Thyroid gland (tissue), 4 donors: ENCODE measurements around the gene TMPRSS7. TPM values are rescaled to one million over a fixed set of nuclear protein-coding genes. Genes with fewer than 3 reads are reported as not detected.

ENCODE experiments used
- DNase-seq, 2 donors: peaks; one replicate each; pipeline ENCODE4 v3.0.0-alpha.2; 2019
- H3K27ac ChIP-seq, 3 donors: fragments of 200-600 bp; sonication (generic); 1 replicate in 2 of 3; 2 replicates in 1 of 3; pipeline ENCODE4 v1.5.1; 2016 to 2019; ENCODE audit warnings: mild to moderate bottlenecking in 1 of 3, moderate library complexity in 1 of 3
- H3K27me3 ChIP-seq: fragments of 200-600 bp; sonication (generic); one replicate; pipeline ENCODE4 v1.5.1; 2019
- H3K36me3 ChIP-seq, 2 donors: fragments of 200-600 bp; sonication (generic); one replicate each; pipeline ENCODE4 v1.5.1; 2016 to 2019
- H3K4me1 ChIP-seq, 2 donors: fragments of 200-600 bp; sonication (generic); one replicate each; pipeline ENCODE4 v1.5.1; 2017 to 2019
- H3K4me3 ChIP-seq, 3 donors: fragments of 200-600 bp; sonication (generic); replicated peaks in 1 of 3; 1 replicate in 2 of 3; 2 replicates in 1 of 3; pipeline ENCODE4 v1.5.1; 2016; ENCODE audit warnings: mild to moderate bottlenecking in 1 of 3
- H3K9me3 ChIP-seq: fragments of 200-600 bp; sonication (generic); one replicate; pipeline ENCODE4 v1.5.1; 2017
- POLR2A ChIP-seq, 2 donors: fragments of 450-650 bp; IDR thresholded peaks; one replicate each; pipeline ENCODE4 v1.6.1; 2017; ENCODE audit warnings: antibody characterized with exemption in 2 of 2, mild to moderate bottlenecking in 2 of 2, moderate library complexity in 1 of 2
- WGBS, 2 donors: methylation state at CpG; one replicate each; pipeline ENCODE4 v1.1.5; 2017; 5-methylcytosine and 5-hydroxymethylcytosine counted together
- intact Hi-C: fragments of 100-400 bp; cut with DNase I; formaldehyde crosslinking; loops from one replicate; pipeline ENCODE4 v1.15.1; 2023
- total RNA-seq, 4 donors: library from RNA; depleted of rRNA; stranded (reverse); fragments of >200 nt; gene quantifications; one replicate each; pipeline ENCODE4 v1.2.3, GENCODE V29; 2016
- TF ChIP-seq, protein P1 (sequence below), 6 experiments: fragments of 200-600 bp in 3 of 6; fragments of 450-650 bp in 3 of 6; sonication (generic) in 3 of 6; IDR thresholded peaks; one replicate each; pipeline ENCODE4 v1.5.1; 2016 to 2019; ENCODE audit warnings: antibody characterized with exemption in 6 of 6, mild to moderate bottlenecking in 2 of 6, inconsistent platforms in 1 of 6, moderate library complexity in 1 of 6

The TMPRSS7 gene
- total RNA-seq, 4 donors from 2014 or later = 0.11 TPM; not detected in 3

DNA sequence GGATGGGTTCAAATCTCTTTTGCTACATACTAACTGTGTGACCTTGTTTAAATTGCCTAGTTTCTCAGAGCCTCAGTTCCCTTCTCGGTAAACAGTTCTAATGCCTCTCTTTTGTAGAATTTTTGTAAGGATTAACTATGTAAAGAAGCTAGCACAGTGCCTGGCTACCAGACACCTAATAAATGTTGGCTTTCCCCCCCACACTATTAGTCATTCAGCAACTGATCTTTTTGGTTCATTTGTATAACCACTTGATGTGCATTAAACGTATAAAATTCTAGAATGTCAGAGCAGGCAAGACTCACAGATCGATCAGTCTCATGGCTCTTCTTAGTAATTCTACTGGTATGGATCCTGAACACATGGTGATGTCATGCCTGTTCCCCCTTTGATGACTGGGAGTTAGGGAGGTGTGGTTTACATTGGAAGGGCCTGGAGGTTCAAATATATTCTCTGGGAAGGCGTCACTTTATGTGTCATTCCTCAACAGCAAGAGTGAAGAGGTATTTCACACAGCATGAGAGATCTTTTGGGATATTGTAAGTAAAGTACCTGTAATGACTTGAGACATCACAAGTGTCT lies 29.4 kb upstream of the TMPRSS7 start:
- TF ChIP-seq, protein P1, sequence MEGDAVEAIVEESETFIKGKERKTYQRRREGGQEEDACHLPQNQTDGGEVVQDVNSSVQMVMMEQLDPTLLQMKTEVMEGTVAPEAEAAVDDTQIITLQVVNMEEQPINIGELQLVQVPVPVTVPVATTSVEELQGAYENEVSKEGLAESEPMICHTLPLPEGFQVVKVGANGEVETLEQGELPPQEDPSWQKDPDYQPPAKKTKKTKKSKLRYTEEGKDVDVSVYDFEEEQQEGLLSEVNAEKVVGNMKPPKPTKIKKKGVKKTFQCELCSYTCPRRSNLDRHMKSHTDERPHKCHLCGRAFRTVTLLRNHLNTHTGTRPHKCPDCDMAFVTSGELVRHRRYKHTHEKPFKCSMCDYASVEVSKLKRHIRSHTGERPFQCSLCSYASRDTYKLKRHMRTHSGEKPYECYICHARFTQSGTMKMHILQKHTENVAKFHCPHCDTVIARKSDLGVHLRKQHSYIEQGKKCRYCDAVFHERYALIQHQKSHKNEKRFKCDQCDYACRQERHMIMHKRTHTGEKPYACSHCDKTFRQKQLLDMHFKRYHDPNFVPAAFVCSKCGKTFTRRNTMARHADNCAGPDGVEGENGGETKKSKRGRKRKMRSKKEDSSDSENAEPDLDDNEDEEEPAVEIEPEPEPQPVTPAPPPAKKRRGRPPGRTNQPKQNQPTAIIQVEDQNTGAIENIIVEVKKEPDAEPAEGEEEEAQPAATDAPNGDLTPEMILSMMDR (IDR thresholded peaks at IDR 0.05) = no peak
- no peak for TF ChIP-seq POLR2A (IDR thresholded peaks at IDR 0.05)
- intact Hi-C loops = no loop called here
- 74 to 82% methylated on average over 4 of the region's 4 CpGs for WGBS, 2 donors
- DNase-seq = no peak
- H3K27ac ChIP-seq = no peak overlapping the region
- H3K9me3 ChIP-seq = no peaks in the 10 kb centered on the region
- no peaks in the 10 kb centered on the region for H3K36me3 ChIP-seq
- H3K4me1 ChIP-seq = peaks cover under 1 to 15% of the 10 kb centered on the region in 2 donors
- no peaks in the 10 kb centered on the region for H3K27me3 ChIP-seq
- H3K4me3 ChIP-seq = no peak overlapping the region

DNA sequence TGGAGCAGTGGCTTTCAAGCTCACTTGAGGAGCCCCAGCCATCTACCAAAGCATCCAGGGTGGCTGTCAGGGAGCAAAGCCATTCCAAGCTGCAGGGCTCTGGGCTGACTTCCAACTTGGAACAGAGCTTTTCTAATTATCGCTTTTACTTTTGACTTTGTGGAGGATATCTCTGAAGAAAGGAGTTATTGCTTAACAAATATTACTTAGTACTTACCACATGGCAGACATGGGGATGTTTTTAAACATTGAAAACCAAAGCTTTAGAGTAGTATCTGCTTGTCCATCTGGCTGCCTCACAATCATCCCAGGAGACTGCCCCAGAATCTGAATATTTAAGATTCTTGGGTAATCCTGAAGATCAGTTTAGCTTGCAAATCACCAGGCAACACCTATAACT lies 26.9 kb upstream of the TMPRSS7 start:
- WGBS, 2 donors = 22 to 33% methylated on average over 1 of the region's 1 CpG
- peak in 1 of 2 donors; percentile 18 for DNase-seq
- Histone ChIP-seq H3K9me3 (no peaks in the 10 kb centered on the region), H3K27me3 (no peaks in the 10 kb centered on the region), H3K27ac (no peak overlapping the region), H3K4me1 (peaks cover 11 to 36% of the 10 kb centered on the region in 2 donors), H3K36me3 (no peaks in the 10 kb centered on the region), H3K4me3 (no peak overlapping the region)
- intact Hi-C loops = no loop called here
- no peak for TF ChIP-seq POLR2A (IDR thresholded peaks at IDR 0.05)
- TF ChIP-seq, protein P1 (IDR thresholded peaks at IDR 0.05) = no peak

DNA sequence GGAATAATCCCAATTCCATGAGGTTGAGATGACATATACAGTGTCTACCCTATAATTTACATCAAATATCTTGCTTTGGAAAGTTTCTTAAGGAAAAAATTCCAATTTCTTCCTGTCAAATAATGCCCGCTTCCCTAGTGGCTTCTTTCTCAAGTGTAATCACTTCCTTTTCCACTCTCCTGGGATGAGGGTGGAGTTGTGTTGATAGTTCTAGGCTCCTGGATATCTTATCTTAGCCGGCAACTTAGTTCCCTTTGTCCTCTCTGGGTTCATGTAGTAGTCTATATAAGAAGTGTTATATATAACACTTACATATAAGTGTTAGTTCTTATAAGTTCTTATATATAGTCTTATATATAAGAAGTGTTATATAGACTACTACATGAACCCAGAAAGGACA lies 24.9 kb upstream of the TMPRSS7 start:
- intact Hi-C loops = no loop called here

DNA sequence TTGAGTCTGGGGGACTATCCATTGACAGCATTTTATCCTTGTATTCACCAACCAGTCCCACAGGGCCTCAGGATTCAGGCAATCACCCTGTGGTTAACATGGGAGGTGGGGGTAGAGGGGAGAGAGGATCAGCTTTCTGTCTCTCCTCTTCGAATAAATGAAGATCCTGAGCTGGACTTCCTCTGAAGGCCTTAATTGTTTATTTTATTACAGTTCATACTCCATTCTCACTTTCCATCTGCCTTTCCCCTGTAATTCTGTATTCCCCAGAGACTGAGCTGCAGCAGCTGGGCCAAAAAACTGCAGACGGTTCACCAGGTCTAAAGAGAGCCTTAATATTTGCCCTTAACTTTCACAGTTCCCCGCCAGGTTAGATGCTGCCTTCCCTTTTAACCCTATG lies 23.9 kb upstream of the TMPRSS7 start:
- 45 to 57% methylated on average over 3 of the region's 3 CpGs for WGBS, 2 donors

More for the DNA sequence above, 24.9 kb upstream of the TMPRSS7 start:
- Histone ChIP-seq H3K36me3 (no peaks in the 10 kb centered on the region), H3K27ac (no peak overlapping the region), H3K4me3 (no peak overlapping the region), H3K4me1 (peaks cover 11 to 40% of the 10 kb centered on the region in 2 donors), H3K27me3 (no peaks in the 10 kb centered on the region), H3K9me3 (no peaks in the 10 kb centered on the region)
- no peak for DNase-seq
- TF ChIP-seq, protein P1 (IDR thresholded peaks at IDR 0.05) = no peak
- TF ChIP-seq POLR2A (IDR thresholded peaks at IDR 0.05) = no peak
- 91 to 95% methylated on average over 2 of the region's 2 CpGs for WGBS, 2 donors

DNA sequence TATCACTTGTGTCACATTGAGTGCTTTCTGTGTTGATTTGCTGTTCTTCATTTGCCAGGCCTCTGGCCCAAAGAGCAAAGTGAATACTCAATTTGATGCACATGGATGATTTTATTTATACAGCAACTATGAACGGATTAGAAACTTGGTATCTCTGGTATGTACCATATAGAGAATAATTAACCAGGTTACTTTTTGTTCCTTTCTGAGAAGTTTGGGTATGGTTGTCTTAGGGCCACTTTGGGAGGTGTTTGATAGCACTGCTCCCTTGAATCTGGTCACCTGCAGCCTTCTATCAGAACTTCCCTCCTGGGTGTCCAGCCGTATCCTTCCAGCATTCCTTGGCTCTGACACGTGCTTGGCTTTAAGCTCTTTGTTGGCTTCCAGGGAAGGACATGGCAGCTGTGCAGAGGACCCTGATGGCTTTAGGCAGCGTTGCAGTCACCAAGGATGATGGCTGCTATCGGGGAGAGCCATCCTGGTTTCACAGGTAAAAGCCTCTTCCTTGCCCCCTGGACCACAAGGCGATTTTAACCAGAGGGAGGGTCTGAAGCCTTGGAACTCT lies 23.1 kb upstream of the TMPRSS7 start:
- no peaks in the 10 kb centered on the region for H3K9me3 ChIP-seq

More for the DNA sequence above, 23.9 kb upstream of the TMPRSS7 start:
- peak overlapping the region in 2 of 3 donors; percentile 43 to 55 for H3K27ac ChIP-seq
- TF ChIP-seq, protein P1 (IDR thresholded peaks at IDR 0.05) = no peak
- no peak for TF ChIP-seq POLR2A (IDR thresholded peaks at IDR 0.05)
- peaks cover 11 to 40% of the 10 kb centered on the region in 2 donors for H3K4me1 ChIP-seq
- H3K4me3 ChIP-seq = no peak overlapping the region
- intact Hi-C loops = no loop called here
- no peaks in the 10 kb centered on the region for H3K9me3 ChIP-seq
- H3K36me3 ChIP-seq = no peaks in the 10 kb centered on the region
- no peaks in the 10 kb centered on the region for H3K27me3 ChIP-seq
- peak in 1 of 2 donors; percentile 10 for DNase-seq

More for the DNA sequence above, 23.1 kb upstream of the TMPRSS7 start:
- peak in 1 of 2 donors; percentile 35 for DNase-seq
- Histone ChIP-seq H3K27me3 (no peaks in the 10 kb centered on the region), H3K4me3 (no peak overlapping the region), H3K36me3 (no peaks in the 10 kb centered on the region), H3K4me1 (peaks cover 11 to 40% of the 10 kb centered on the region in 2 donors), H3K27ac (peak overlapping the region; percentile 27 to 55 (median 43))
- intact Hi-C loops = no loop called here
- no peak for TF ChIP-seq POLR2A (IDR thresholded peaks at IDR 0.05)
- TF ChIP-seq, protein P1 (IDR thresholded peaks at IDR 0.05) = no peak
- 55 to 62% methylated on average over 4 to 6 of the region's 6 CpGs for WGBS, 2 donors
